ENCODE data around the gene PPIE.

DNA sequence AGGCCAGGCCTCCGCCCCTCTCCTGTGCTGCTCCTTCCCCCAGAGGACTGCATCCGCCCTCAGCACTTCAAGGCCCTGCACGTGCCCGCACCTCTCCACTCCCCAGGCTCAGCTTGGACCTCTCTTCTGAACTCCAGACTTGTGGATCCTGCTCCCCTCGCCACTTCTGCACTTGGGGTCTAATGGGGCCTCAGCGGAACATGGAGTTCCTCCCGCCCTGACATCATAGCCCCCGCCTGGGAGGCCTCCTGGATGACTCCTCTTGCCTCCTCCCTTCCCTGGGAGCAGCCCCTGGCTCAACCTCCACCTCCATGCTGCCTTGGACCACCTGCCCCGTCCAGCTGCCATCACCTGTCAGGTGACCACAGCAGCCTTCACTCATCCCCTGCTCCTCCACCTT lies 22.3 kb downstream of the PPIE start:
- TF ChIP-seq, protein P1, sequence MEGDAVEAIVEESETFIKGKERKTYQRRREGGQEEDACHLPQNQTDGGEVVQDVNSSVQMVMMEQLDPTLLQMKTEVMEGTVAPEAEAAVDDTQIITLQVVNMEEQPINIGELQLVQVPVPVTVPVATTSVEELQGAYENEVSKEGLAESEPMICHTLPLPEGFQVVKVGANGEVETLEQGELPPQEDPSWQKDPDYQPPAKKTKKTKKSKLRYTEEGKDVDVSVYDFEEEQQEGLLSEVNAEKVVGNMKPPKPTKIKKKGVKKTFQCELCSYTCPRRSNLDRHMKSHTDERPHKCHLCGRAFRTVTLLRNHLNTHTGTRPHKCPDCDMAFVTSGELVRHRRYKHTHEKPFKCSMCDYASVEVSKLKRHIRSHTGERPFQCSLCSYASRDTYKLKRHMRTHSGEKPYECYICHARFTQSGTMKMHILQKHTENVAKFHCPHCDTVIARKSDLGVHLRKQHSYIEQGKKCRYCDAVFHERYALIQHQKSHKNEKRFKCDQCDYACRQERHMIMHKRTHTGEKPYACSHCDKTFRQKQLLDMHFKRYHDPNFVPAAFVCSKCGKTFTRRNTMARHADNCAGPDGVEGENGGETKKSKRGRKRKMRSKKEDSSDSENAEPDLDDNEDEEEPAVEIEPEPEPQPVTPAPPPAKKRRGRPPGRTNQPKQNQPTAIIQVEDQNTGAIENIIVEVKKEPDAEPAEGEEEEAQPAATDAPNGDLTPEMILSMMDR (IDR thresholded peaks at IDR 0.05), result no peak
- TF ChIP-seq POLR2AphosphoS5 (IDR thresholded peaks at IDR 0.05), result no peak

All from esophagus muscularis mucosa (tissue), 3 donors.